Panc1 (cell line): Measurements from ENCODE around the gene CCDC187.
A peak's percentile ranks its signal among the peaks of the same experiment; 100 is the strongest.

Experiments used
- CTCF ChIP-seq: fragments of 450-650 bp; IDR thresholded peaks from 2 replicates; pipeline ENCODE4 v1.5.1; 2017; ENCODE audit warnings: mild to moderate bottlenecking
- POLR2AphosphoS5 ChIP-seq: IDR thresholded peaks from 2 replicates; pipeline ENCODE4 v1.6.1; 2012; ENCODE audit warnings: mild to moderate bottlenecking, low read depth, low read length, moderate library complexity
- REST ChIP-seq, 2 experiments: IDR thresholded peaks; 2 replicates each; pipeline ENCODE4 v1.6.1; 2011 to 2012; ENCODE audit warnings: low read depth in 2 of 2, control low read depth in 1 of 2, low read length in 1 of 2, mild to moderate bottlenecking in 1 of 2, moderate library complexity in 1 of 2; ENCODE audit not compliant: insufficient read depth in 1 of 2

GRCh38 chr9:136268735-136269134 is 35.2 kb downstream of the CCDC187 start:
- TF ChIP-seq CTCF: peak; percentile 18; the same call in 1 of the 2 replicates
- TF ChIP-seq REST (IDR thresholded peaks at IDR 0.05; ENCODE audit: insufficient read depth in 1 of 2, low read depth in 2 of 2, low read length in 1 of 2): no peak
- no peak for TF ChIP-seq POLR2AphosphoS5
